Esophagus (tissue), 2 donors: ENCODE measurements around the gene ATP1A1. TPM values are rescaled to one million over a fixed set of nuclear protein-coding genes. Genes with fewer than 3 reads are reported as not detected.
A peak's percentile ranks its signal among the peaks of the same experiment; 100 is the strongest.

Experiments used
- H3K27ac ChIP-seq, 2 donors: one replicate each; pipeline ENCODE4 v1.5.1; 2013; ENCODE audit warnings: low read depth in 2 of 2, mild to moderate bottlenecking in 2 of 2, inconsistent platforms in 1 of 2, low read length in 1 of 2, moderate library complexity in 1 of 2
- H3K27me3 ChIP-seq, 2 donors: one replicate each; pipeline ENCODE4 v1.6.1; 2013; ENCODE audit warnings: low read length in 2 of 2, control low read depth in 1 of 2, mild to moderate bottlenecking in 1 of 2; ENCODE audit not compliant: insufficient read depth in 2 of 2, control insufficient read depth in 1 of 2
- H3K36me3 ChIP-seq, 2 donors: one replicate each; pipeline ENCODE4 v1.6.1; 2013; ENCODE audit warnings: low read length in 1 of 2; ENCODE audit not compliant: control insufficient read depth in 2 of 2, insufficient read depth in 2 of 2
- H3K4me1 ChIP-seq, 2 donors: one replicate each; pipeline ENCODE4 v1.6.1; 2013; ENCODE audit warnings: low read length in 1 of 2; ENCODE audit not compliant: control insufficient read depth in 2 of 2, insufficient read depth in 2 of 2
- H3K4me3 ChIP-seq, 2 donors: one replicate each; pipeline ENCODE4 v1.5.1; 2013; ENCODE audit warnings: low read length in 2 of 2, mild to moderate bottlenecking in 2 of 2, low read depth in 1 of 2, moderate library complexity in 1 of 2
- H3K9me3 ChIP-seq, 2 donors: one replicate each; pipeline ENCODE4 v1.6.1; 2013; ENCODE audit warnings: mild to moderate bottlenecking in 2 of 2, low read depth in 1 of 2, low read length in 1 of 2, moderate library complexity in 1 of 2; ENCODE audit not compliant: control insufficient read depth in 2 of 2, insufficient read depth in 1 of 2
- WGBS, 2 donors: extraction: QIAGEN DNeasy Blood & Tissue Kit; methylation state at CpG; one replicate each; pipeline ENCODE4 v1.1.7; 2013; 5-methylcytosine and 5-hydroxymethylcytosine counted together
- polyA plus RNA-seq, 2 donors: library from polyadenylated mRNA; stranded (reverse); fragments of 200-250 nt; gene quantifications; one replicate each; pipeline ENCODE4 v1.2.3, GENCODE V29; 2013
- donor health status: healthy with polysubstance abuse.
- donor health status: Bipolar disorder and iron deficiency.

ATP1A1 gene
- polyA plus RNA-seq, 2 donors: 117 to 196 TPM

DNA sequence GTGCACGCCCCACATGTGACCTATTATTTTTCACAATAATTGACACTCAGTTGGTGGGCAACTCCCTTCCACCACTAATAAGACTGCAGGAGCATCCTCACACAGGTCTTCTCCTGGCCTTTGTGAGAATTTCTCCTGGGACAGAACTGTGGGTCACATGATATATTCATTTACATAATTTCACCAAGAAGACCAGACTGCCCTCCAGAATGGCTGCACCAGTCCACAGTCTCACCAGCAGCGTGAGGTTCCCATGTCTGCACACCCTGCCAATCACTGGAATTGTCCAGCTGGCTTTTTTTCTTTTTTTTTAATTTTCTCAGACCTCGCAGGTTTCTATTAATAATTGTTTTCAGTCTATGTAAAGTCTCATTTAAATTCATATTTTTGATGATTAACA is 41.3 kb downstream of the ATP1A1 start:
- no peaks in the 10 kb centered on the region for H3K36me3 ChIP-seq
- peaks cover 0 to 7% of the 10 kb centered on the region in 2 donors for H3K4me1 ChIP-seq
- no peak overlapping the region for H3K4me3 ChIP-seq
- H3K27ac ChIP-seq: no peak overlapping the region
- no peaks in the 10 kb centered on the region for H3K9me3 ChIP-seq
- 90 to 96% methylated on average over 3 of the region's 3 CpGs for WGBS, 2 donors
- H3K27me3 ChIP-seq: no peaks in the 10 kb centered on the region

DNA sequence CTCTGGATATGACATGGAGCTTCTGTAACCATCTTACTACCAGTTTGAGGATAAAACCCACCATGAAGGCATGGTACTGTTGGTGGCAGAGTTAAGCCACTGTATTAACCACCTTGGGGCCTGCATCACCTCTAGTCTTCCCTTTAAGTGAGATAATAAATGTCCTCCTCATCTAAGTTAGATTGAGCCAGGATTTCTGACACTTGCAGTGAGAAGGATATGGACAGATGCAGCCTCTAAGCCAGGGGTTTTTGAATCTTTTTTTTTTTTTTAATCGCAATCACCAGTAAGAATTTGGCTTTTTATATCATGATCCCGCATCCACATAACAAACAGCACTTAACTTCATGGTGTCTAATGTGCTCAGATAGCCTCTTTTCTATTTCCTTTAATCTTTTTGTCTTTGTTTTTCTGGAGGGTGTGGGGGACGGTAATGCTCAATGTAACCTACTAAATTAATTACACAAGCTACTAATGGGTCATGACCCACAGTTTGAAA is 42.2 kb downstream of the ATP1A1 start:
- Histone ChIP-seq H3K27me3 (no peaks in the 10 kb centered on the region), H3K9me3 (no peaks in the 10 kb centered on the region), H3K4me1 (peaks cover 0 to 5% of the 10 kb centered on the region in 2 donors), H3K36me3 (no peaks in the 10 kb centered on the region), H3K4me3 (no peak overlapping the region), H3K27ac (no peak overlapping the region)
- WGBS, 2 donors: 90 to 93% methylated on average over 3 of the region's 3 CpGs

DNA sequence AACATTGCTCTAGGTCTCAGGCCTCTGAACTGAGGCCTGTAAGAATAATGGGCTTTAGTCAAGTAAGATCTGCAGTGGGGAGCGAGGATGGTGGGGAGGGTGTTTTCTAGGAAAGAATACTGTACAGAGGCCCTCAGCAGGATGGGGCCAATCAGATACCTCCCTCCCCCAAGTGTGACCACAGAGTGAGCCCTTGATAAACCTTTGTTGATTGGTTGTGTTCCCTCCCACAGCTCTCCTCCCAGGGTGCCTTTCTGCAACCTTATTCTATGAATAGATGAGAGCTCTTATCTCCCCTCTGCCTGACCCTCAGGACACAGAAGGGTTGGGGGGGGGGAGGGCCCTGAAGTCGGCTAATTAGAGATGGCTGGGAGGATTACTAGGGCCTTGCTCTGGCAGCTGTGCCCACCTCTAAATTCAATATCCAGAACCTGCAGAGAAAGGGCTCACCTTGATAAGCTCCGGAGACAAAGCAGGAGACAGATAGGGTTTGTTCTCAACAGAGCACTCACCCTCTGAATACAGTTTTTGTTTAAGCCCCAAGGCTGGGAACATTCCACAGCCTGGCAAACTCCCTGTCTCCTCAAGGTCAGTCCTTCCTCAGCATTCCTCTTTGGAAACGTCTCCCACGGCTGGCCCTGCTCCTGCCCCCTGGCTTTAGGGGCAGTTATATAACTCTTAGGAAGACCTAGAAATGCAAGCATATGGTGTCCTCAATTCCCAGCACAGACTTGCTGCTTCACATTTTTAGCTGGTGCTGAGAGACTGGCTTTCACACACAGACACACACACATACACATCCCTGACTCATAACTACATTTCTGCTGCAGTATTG is 42.9 kb downstream of the ATP1A1 start:
- Histone ChIP-seq H3K27ac (no peak overlapping the region), H3K36me3 (no peaks in the 10 kb centered on the region), H3K27me3 (no peaks in the 10 kb centered on the region), H3K4me3 (no peak overlapping the region), H3K4me1 (peaks cover 0 to 5% of the 10 kb centered on the region in 2 donors), H3K9me3 (no peaks in the 10 kb centered on the region)
- 52 to 54% methylated on average over 5 of the region's 5 CpGs for whole genome bisulfite sequencing, 2 donors

DNA sequence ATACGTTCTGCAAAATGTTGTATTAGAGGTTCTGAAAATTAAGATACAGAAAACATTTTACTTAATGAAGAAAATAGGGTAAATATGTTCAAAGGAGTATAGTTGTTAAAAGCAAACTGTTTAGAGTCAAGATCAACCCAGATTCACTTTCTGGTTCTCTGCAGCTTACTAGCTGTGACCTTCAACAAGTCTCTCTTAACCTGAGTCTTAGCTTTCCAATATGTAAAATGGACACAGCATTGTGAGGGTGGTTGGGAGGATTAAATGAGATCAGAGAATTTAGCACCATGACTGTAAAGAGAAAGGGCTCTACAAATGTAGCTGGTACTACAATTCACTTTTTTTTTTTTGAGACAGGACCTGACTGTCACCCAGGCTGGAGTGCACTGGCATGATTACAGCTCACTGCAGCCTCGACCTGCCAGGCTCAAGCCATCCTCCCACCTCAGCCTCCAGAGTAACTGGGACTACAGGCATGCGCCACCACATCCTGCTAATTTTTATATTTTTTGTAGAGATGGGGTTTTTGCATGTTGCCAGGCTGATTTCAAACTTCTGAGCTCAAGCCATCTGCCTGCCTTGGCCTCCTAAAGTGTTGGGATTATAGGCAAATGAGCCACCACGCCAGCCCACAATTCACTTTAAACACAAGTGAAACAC is 43.9 kb downstream of the ATP1A1 start:
- peaks cover 0 to 5% of the 10 kb centered on the region in 2 donors for H3K4me1 ChIP-seq
- H3K9me3 ChIP-seq: no peaks in the 10 kb centered on the region
- H3K27me3 ChIP-seq: no peaks in the 10 kb centered on the region
- no peaks in the 10 kb centered on the region for H3K36me3 ChIP-seq
- 79 to 84% methylated on average over 4 of the region's 4 CpGs for WGBS, 2 donors
- no peak overlapping the region for H3K4me3 ChIP-seq
- H3K27ac ChIP-seq: no peak overlapping the region

DNA sequence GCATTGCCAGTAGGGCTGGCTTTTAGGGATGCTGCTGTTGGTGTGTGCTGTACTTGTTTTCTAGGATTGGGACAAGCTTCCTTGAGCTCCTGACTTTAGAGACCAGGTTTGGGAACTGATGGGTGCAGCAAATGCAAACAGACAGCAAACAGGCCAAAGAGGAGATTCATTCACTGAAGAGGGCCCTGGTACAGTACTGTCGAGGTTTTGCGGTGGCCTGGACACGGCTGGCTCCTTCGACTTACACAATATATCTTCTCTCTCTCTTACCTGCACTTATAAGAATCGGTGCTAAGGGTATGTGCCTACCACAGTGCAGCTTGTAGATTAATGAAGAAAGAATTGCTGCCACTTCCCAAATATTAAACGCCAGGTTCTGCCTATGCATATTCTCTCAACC is 44.6 kb downstream of the ATP1A1 start:
- H3K9me3 ChIP-seq: no peaks in the 10 kb centered on the region
- peak overlapping the region in 1 of 2 donors; percentile 71 for H3K27ac ChIP-seq

DNA sequence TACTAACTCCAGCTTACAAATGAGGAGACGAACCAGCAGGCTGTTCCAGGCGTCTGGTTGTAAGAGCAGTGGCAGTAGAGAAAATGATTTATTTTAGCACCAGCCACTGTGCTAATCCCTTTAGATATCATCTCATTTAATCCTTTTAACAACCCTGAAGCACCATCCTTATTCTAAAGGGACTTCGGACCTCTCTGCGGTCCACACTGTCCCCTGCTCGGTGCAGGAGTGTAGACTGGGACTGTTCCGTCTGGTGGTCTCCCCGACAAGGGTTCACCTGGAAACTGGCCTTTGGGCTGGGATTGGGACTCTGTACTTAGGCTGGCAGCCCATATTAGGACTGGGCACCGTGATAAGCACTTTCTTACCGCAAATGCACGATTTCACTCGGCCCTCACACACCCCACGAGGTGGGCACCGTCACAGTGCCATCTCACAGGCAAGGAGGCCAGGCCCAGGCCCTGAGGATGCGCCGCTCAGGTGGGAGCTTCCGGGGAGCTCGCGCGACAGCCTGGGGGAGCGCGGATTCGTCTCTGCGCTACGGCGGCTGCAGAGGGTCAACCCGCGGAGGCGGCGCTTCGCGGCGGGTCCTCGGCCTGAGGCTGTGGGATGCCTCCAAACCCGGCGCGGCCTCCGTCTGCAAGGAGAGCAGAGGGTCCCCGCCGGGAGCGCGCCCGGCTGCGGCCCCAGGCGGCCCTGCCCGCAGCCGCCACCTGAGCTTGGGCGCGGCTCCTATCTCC is 45.2 kb downstream of the ATP1A1 start:
- Histone ChIP-seq H3K27ac (peak overlapping the region; percentile 68 to 71), H3K4me3 (peak overlapping the region; percentile 71 to 90), H3K36me3 (no peaks in the 10 kb centered on the region), H3K27me3 (no peaks in the 10 kb centered on the region), H3K9me3 (no peaks in the 10 kb centered on the region), H3K4me1 (peaks cover 0 to 5% of the 10 kb centered on the region in 2 donors)
- WGBS, 2 donors: 1% methylated on average over 31 to 48 of the region's 48 CpGs

More for the DNA sequence above, 44.6 kb downstream of the ATP1A1 start:
- 35 to 46% methylated on average over 6 of the region's 6 CpGs for WGBS, 2 donors
- Histone ChIP-seq H3K27me3 (no peaks in the 10 kb centered on the region), H3K4me1 (peaks cover 0 to 5% of the 10 kb centered on the region in 2 donors), H3K4me3 (peak overlapping the region; percentile 71 to 90), H3K36me3 (no peaks in the 10 kb centered on the region)

DNA sequence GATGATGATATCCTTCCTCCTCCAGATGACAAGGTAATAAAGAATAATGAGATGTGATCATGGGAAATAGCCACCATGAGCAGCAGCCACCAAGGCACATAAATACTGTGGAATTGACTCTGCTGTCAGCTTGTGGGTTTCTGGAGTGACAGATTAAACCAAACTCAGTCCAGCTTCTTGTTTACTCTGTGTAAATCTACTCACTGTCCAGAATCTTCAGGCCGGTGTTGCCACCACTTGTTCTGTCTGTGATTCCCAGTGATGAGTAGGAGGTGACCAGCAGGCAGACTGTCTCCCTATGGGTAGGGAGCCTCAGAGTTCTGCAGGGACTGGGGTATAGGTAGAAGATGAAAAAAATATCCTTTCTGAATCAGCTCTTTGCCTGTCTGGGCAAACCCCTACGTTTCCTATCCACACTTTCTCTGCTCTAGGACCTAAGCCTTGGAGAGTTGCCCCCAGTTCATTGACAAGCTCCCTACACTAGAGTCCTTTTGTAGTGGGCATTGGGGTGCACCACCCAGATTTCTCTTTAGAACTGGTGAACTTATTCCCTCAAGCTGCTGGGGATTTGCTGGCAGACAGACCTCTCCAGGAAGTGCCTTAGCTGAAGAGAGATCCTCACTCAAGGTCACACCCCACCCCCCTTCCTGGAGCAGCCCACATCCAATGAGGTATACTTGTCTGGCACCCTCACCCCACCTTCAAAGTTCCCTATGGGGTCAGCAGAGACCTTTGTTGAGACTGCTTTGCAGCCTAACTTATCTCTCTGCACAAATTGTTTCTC is 47.6 kb downstream of the ATP1A1 start:
- H3K4me3 ChIP-seq: no peak overlapping the region

DNA sequence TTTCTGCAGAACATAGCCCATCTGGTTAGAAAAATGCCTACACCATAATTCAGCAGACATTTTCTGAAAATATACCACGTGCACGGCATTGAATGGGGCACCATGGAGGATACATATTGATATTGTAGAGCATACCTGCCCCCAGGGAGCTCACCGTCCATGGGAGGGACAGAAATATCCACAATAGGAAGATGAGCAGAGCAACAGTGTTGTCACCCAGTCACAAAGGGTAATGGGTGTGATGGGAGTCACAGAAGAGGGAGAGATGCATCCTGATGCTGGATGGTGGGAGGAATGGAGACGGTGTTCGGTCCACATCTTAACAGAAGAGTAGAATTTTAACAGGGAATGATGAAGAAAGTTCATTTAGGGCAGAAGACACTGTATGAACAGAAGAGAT is 51.4 kb downstream of the ATP1A1 start:
- H3K4me1 ChIP-seq: no peaks in the 10 kb centered on the region
- 82 to 87% methylated on average over 5 of the region's 5 CpGs for WGBS, 2 donors
- H3K9me3 ChIP-seq: no peaks in the 10 kb centered on the region
- no peaks in the 10 kb centered on the region for H3K36me3 ChIP-seq
- no peak overlapping the region for H3K4me3 ChIP-seq
- H3K27ac ChIP-seq: no peak overlapping the region
- H3K27me3 ChIP-seq: no peaks in the 10 kb centered on the region

More for the DNA sequence above, 47.6 kb downstream of the ATP1A1 start:
- Histone ChIP-seq H3K27ac (no peak overlapping the region), H3K4me1 (peaks cover 0 to 5% of the 10 kb centered on the region in 2 donors), H3K9me3 (no peaks in the 10 kb centered on the region), H3K36me3 (no peaks in the 10 kb centered on the region), H3K27me3 (no peaks in the 10 kb centered on the region)
- 51 to 52% methylated on average over 2 of the region's 2 CpGs for WGBS, 2 donors

DNA sequence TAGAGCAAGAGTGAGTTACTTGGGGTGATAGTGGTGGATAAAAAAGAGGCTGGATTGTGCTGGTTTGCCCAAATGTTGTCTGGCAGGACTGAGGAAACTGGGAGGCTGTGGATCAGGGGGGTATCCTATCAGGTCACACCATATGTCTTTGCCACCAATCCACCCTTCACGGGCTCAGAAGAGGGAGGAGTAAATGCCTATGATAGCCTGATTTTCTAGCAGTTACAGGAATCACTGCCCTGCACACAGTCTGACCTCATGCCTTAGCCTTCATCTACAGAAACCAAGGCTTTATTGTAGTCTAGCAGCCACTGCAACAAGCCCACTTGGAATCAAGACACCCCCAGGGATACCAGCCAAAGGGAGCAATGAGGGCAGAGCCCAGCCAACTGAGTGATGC is 51.8 kb downstream of the ATP1A1 start:
- 66 to 89% methylated on average over 1 of the region's 1 CpG for WGBS, 2 donors
- H3K9me3 ChIP-seq: no peaks in the 10 kb centered on the region
- H3K27ac ChIP-seq: no peak overlapping the region
- H3K4me1 ChIP-seq: no peaks in the 10 kb centered on the region
- H3K36me3 ChIP-seq: no peaks in the 10 kb centered on the region
- no peaks in the 10 kb centered on the region for H3K27me3 ChIP-seq
- no peak overlapping the region for H3K4me3 ChIP-seq
